SK-N-SH (cell line): Measurements from ENCODE around the gene IPO11. TPM values are rescaled to one million over a fixed set of nuclear protein-coding genes. Genes with fewer than 3 reads are reported as not detected.

ENCODE experiments used
- CTCF ChIA-PET: fragments of 300-600, 350-600 bp; formaldehyde crosslinking; extraction: SDS; loops from one replicate; lab custom pipeline; 2021; lab: Yijun Ruan, JAX
- POLR2A ChIA-PET: fragments of 350-600 bp; sonication (Branson Sonifier 250); formaldehyde crosslinking; extraction: SDS; loops from one replicate; lab custom pipeline; 2020; ENCODE audit warnings: antibody characterized with exemption, inconsistent platforms; lab: Yijun Ruan, JAX
- DNase-seq: peaks from one replicate; pipeline ENCODE4 v3.0.0; 2012
- H2AFZ ChIP-seq: fragments of 200-600 bp; sonication (generic); 2 replicates; pipeline ENCODE4 v1.8.1; 2016; ENCODE audit warnings: antibody characterized with exemption, mild to moderate bottlenecking, low read depth
- H3F3A ChIP-seq: fragments of 200-600 bp; sonication (generic); replicated peaks from 2 replicates; pipeline ENCODE3; 2016; ENCODE audit warnings: antibody characterized with exemption, mild to moderate bottlenecking; ENCODE audit not compliant: insufficient read depth
- H3K27ac ChIP-seq, 2 experiments: fragments of 200-500 bp in 1 of 2; fragments of 200-600 bp in 1 of 2; sonication (Bioruptor generic) in 1 of 2; sonication (generic), shearing (Covaris generic) in 1 of 2; 2 replicates each; pipeline versions ENCODE4 v1.5.1 to v1.6.1; 2014 to 2016; ENCODE audit warnings: low read depth in 2 of 2, inconsistent platforms in 1 of 2, low read length in 1 of 2, mild to moderate bottlenecking in 1 of 2, mixed read lengths in 1 of 2
- H3K27me3 ChIP-seq: fragments of 200-600 bp; sonication (generic), shearing (Covaris generic); 2 replicates; pipeline ENCODE4 v1.6.1; 2016; ENCODE audit warnings: mixed run types; ENCODE audit not compliant: insufficient read depth
- H3K36me3 ChIP-seq, 2 experiments: fragments of 200-500 bp in 1 of 2; fragments of 200-600 bp in 1 of 2; sonication (Bioruptor generic) in 1 of 2; sonication (generic) in 1 of 2; replicated peaks in 1 of 2; 2 replicates each; pipeline versions ENCODE3 to v1.5.1; 2014 to 2016; ENCODE audit warnings: low read length in 1 of 2, mild to moderate bottlenecking in 1 of 2; ENCODE audit not compliant: insufficient read depth in 2 of 2, control insufficient read depth in 1 of 2
- H3K4me1 ChIP-seq, 2 experiments: fragments of 200-500 bp in 1 of 2; fragments of 200-600 bp in 1 of 2; sonication (Bioruptor generic) in 1 of 2; sonication (generic), shearing (Covaris generic) in 1 of 2; 2 replicates each; pipeline versions ENCODE4 v1.5.1 to v1.6.1; 2014 to 2016; ENCODE audit warnings: low read depth in 1 of 2, low read length in 1 of 2, mixed run types in 1 of 2; ENCODE audit not compliant: insufficient read depth in 2 of 2, control insufficient read depth in 1 of 2
- H3K4me2 ChIP-seq: fragments of 200-600 bp; sonication (generic), shearing (Covaris generic); 2 replicates; pipeline ENCODE4 v1.6.1; 2017; ENCODE audit warnings: mixed run types
- H3K4me3 ChIP-seq, 2 experiments: fragments of 200-500 bp in 1 of 2; fragments of 200-600 bp in 1 of 2; sonication (Bioruptor generic) in 1 of 2; sonication (generic), shearing (Covaris generic) in 1 of 2; 2 replicates each; pipeline versions ENCODE4 v1.5.1 to v1.8.1; 2014 to 2016; ENCODE audit warnings: low read depth in 2 of 2, inconsistent platforms in 1 of 2, low read length in 1 of 2, mild to moderate bottlenecking in 1 of 2, mixed read lengths in 1 of 2, moderate library complexity in 1 of 2
- H3K79me2 ChIP-seq: fragments of 200-600 bp; sonication (generic); 2 replicates; pipeline ENCODE4 v1.8.1; 2017; ENCODE audit warnings: mild to moderate bottlenecking; ENCODE audit not compliant: insufficient read depth
- H3K9ac ChIP-seq: fragments of 200-600 bp; sonication (generic); 2 replicates; pipeline ENCODE4 v1.6.1; 2017; ENCODE audit warnings: mixed run types
- H3K9me2 ChIP-seq: fragments of 200-600 bp; sonication (generic); 2 replicates; pipeline ENCODE4 v1.6.1; 2017; ENCODE audit warnings: mixed run types
- H3K9me3 ChIP-seq: fragments of 200-600 bp; sonication (generic); 2 replicates; pipeline ENCODE4 v1.6.1; 2017; ENCODE audit warnings: mixed run types, mild to moderate bottlenecking, moderate library complexity
- H4K20me1 ChIP-seq: fragments of 200-600 bp; sonication (generic); 2 replicates; pipeline ENCODE4 v1.6.1; 2017; ENCODE audit warnings: mild to moderate bottlenecking, mixed run types; ENCODE audit not compliant: insufficient read depth
- CHD2 ChIP-seq: fragments of 150-350 bp; IDR thresholded peaks from 2 replicates; pipeline ENCODE4 v1.6.1; 2018; ENCODE audit warnings: low read length; ENCODE audit not compliant: partially characterized antibody
- ELF1 ChIP-seq: IDR thresholded peaks from 2 replicates; pipeline ENCODE4 v1.4.0; 2012
- EZH2phosphoT487 ChIP-seq: fragments of 200-600 bp; sonication (generic); IDR thresholded peaks from 2 replicates; pipeline ENCODE4 v1.6.1; 2017; ENCODE audit warnings: low read depth, mixed run types, mild to moderate bottlenecking, antibody characterized with exemption, moderate library complexity, borderline replicate concordance
- FOXJ3 ChIP-seq: sonication (generic); formaldehyde crosslinking; IDR thresholded peaks from 2 replicates; pipeline ENCODE4 v1.5.1; 2020; ENCODE audit warnings: mild to moderate bottlenecking, missing genetic modification reagents
- FOXM1 ChIP-seq: IDR thresholded peaks from 2 replicates; pipeline ENCODE4 v1.4.0; 2012; ENCODE audit warnings: low read depth, mild to moderate bottlenecking
- GABPA ChIP-seq: IDR thresholded peaks from 2 replicates; pipeline ENCODE4 v1.4.0; 2012; ENCODE audit warnings: low read depth, mild to moderate bottlenecking
- NFIC ChIP-seq: IDR thresholded peaks from 2 replicates; pipeline ENCODE4 v1.4.0; 2012; ENCODE audit warnings: borderline replicate concordance
- NRF1 ChIP-seq: IDR thresholded peaks from 2 replicates; pipeline ENCODE4 v1.6.1; 2012; ENCODE audit warnings: low read depth, mild to moderate bottlenecking, low read length
- RAD21 ChIP-seq: IDR thresholded peaks from 2 replicates; pipeline ENCODE4 v1.6.1; 2012; ENCODE audit warnings: mild to moderate bottlenecking, low read length
- RCOR1 ChIP-seq: fragments of 150-350 bp; IDR thresholded peaks from 2 replicates; pipeline ENCODE4 v1.6.1; 2017; ENCODE audit warnings: antibody characterized with exemption, low read length
- REST ChIP-seq: IDR thresholded peaks from 2 replicates; pipeline ENCODE4 v1.6.1; 2012; ENCODE audit warnings: mild to moderate bottlenecking, low read depth, low read length, moderate library complexity
- RFX5 ChIP-seq: IDR thresholded peaks from 2 replicates; pipeline ENCODE4 v1.6.1; 2012; ENCODE audit warnings: mild to moderate bottlenecking, improper control_type of control experiment, low read length
- TAF1 ChIP-seq: IDR thresholded peaks from 2 replicates; pipeline ENCODE4 v1.6.1; 2012; ENCODE audit warnings: low read depth, mild to moderate bottlenecking, low read length, moderate library complexity, borderline replicate concordance
- TCF12 ChIP-seq: IDR thresholded peaks from 2 replicates; pipeline ENCODE4 v1.4.0; 2012
- YY1 ChIP-seq: IDR thresholded peaks from 2 replicates; pipeline ENCODE4 v1.4.0; 2012; ENCODE audit warnings: low read depth, mild to moderate bottlenecking
- ZBTB33 ChIP-seq: IDR thresholded peaks from 2 replicates; pipeline ENCODE4 v1.4.0; 2012; ENCODE audit warnings: low read depth, borderline replicate concordance
- WGBS: methylation state at CpG from one replicate; pipeline ENCODE4 v1.1.6; 2017; ENCODE audit warnings: low lambda C conversion rate; 5-methylcytosine and 5-hydroxymethylcytosine counted together
- polyA plus RNA-seq, 3 experiments: library from polyadenylated mRNA; depleted of rRNA; stranded (reverse); fragments of >200 nt; gene quantifications; 2 replicates each; pipeline ENCODE4 v1.2.3, GENCODE V29; 2012
- TF ChIP-seq, protein P1 (sequence below): fragments of 150-350 bp; IDR thresholded peaks from 2 replicates; pipeline ENCODE4 v1.6.1; 2016; ENCODE audit warnings: mild to moderate bottlenecking, low read depth, low read length
- TF ChIP-seq, protein P2 (sequence below): IDR thresholded peaks from 2 replicates; pipeline ENCODE4; 2012
- TF ChIP-seq, protein P3 (sequence below): IDR thresholded peaks from 2 replicates; pipeline ENCODE4 v1.4.0; 2012; ENCODE audit warnings: low read depth

The IPO11 gene
- polyA plus RNA-seq, 1 of the 3 experiments (the other 2 are of a cell fraction) = 8.1 TPM

GRCh38 chr5:62504129-62504528, 91.6 kb downstream of the IPO11 start (continued):
- TF ChIP-seq REST = no peak
- TF ChIP-seq, all 33 proteins: peak for 0

GRCh38 chr5:62506659-62507460, 94.3 kb downstream of the IPO11 start:
- Histone ChIP-seq H3K9ac (no peak overlapping the region), H3K27me3 (no peaks in the 10 kb centered on the region), H2AFZ (no peak overlapping the region), H3K9me2 (0 out of 2 replicates have a peak, but pooled peaks cover 5% of the 10 kb centered on the region), H4K20me1 (no peaks in the 10 kb centered on the region), H3K36me3 (peaks cover 19 to 29% of the 10 kb centered on the region in 2 experiments), H3K79me2 (no peaks in the 10 kb centered on the region), H3K27ac (no peak overlapping the region), H3K4me3 (no peak overlapping the region), H3K4me1 (no peaks in the 10 kb centered on the region), H3K4me2 (no peak overlapping the region), H3K9me3 (no peaks in the 10 kb centered on the region), H3F3A (peaks cover 6% of the 10 kb centered on the region)
- DNase-seq = no peak
- TF ChIP-seq ZBTB33 (no peak), RAD21 (no peak), ELF1 (no peak), NRF1 (no peak), REST (no peak), FOXJ3 (CRISPR knock-in tag) (no peak), CHD2 (no peak), EZH2phosphoT487 (no peak), TAF1 (no peak), RCOR1 (no peak), TCF12 (no peak), RFX5 (no peak), GABPA (no peak), NFIC (no peak), FOXM1 (no peak), YY1 (no peak)
- TF ChIP-seq, protein P1, sequence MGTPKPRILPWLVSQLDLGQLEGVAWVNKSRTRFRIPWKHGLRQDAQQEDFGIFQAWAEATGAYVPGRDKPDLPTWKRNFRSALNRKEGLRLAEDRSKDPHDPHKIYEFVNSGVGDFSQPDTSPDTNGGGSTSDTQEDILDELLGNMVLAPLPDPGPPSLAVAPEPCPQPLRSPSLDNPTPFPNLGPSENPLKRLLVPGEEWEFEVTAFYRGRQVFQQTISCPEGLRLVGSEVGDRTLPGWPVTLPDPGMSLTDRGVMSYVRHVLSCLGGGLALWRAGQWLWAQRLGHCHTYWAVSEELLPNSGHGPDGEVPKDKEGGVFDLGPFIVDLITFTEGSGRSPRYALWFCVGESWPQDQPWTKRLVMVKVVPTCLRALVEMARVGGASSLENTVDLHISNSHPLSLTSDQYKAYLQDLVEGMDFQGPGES = no peak
- TF ChIP-seq, protein P2, sequence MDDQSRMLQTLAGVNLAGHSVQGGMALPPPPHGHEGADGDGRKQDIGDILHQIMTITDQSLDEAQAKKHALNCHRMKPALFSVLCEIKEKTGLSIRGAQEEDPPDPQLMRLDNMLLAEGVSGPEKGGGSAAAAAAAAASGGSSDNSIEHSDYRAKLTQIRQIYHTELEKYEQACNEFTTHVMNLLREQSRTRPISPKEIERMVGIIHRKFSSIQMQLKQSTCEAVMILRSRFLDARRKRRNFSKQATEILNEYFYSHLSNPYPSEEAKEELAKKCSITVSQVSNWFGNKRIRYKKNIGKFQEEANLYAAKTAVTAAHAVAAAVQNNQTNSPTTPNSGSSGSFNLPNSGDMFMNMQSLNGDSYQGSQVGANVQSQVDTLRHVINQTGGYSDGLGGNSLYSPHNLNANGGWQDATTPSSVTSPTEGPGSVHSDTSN = no peak
- TF ChIP-seq, protein P3, sequence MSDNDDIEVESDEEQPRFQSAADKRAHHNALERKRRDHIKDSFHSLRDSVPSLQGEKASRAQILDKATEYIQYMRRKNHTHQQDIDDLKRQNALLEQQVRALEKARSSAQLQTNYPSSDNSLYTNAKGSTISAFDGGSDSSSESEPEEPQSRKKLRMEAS = no peak
- ChIA-PET POLR2A (no interaction called here), CTCF (interaction anchor here (0.9 kb wide), 1 partner anchor 43 kb away, joined by 3 read pairs; no protein-coding TSS in a partner anchor)
- WGBS = 88% methylated on average over 5 of the region's 5 CpGs
